Measurements from ENCODE around the gene USF3. TPM values are rescaled to one million over a fixed set of nuclear protein-coding genes. Genes with fewer than 3 reads are reported as not detected.
"Not testable (repeated sequence)": the region's sequence is repeated elsewhere in the genome, so short reads cannot be mapped to it uniquely, and the experiment has no call there.

The USF3 gene
- total and polyA plus RNA-seq, 4 donors: 5.2 to 21.3 (median 9.8) TPM

GRCh38 chr3:113637756-113638155 lies 58.7 kb downstream of the USF3 start:
- no peak overlapping the region for H3K4me3 ChIP-seq
- H3K27ac ChIP-seq (ENCODE audit: low read depth in 1 of 2, low read length in 1 of 2): no peak overlapping the region
- no peaks in the 10 kb centered on the region for H3K27me3 ChIP-seq (ENCODE audit: control insufficient read depth in 3 of 3, insufficient read depth in 3 of 3, low read length in 2 of 3)
- WGBS, 2 donors: 90 to 92% methylated on average over 14 of the region's 14 CpGs
- H3K9ac ChIP-seq (ENCODE audit: insufficient read depth in 1 of 2, low read length in 2 of 2): no peak overlapping the region
- no peaks in the 10 kb centered on the region for H3K4me1 ChIP-seq (ENCODE audit: control insufficient read depth in 5 of 5, insufficient read depth in 5 of 5, low read length in 5 of 5)
- DNase-seq (no peak), ATAC-seq (ENCODE audit: insufficient read depth, low FRiP score) (no peak)
- no peaks in the 10 kb centered on the region for H3K9me3 ChIP-seq (ENCODE audit: control insufficient read depth in 4 of 4, insufficient read depth in 3 of 4, low read length in 3 of 4)
- TF ChIP-seq CTCF (IDR thresholded peaks at IDR 0.05; ENCODE audit: control extremely low read depth, extremely low read depth): no peak
- H3K36me3 ChIP-seq (ENCODE audit: control insufficient read depth in 4 of 4, insufficient read depth in 4 of 4, low read length in 4 of 4): no peaks in the 10 kb centered on the region

DNA sequence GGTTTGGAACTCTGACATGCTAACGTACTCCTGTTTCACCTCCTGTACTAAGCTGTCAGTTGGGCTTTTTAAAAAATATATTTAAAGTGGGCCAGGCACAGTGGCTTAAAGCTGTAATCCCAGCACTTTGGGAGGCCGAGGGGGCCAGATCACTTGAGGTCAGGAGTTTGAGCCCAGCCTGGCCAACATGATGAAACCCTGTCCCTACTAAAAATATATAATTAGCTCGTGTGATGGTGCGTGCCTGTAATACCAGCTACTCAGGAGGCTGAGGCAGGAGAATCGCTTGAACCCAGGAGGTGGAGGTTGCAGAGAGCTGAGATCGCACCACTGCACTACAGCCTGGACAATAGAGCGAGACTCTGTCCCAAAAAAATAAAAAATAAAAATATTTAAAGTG lies 60.4 kb downstream of the USF3 start:
- H3K4me1 ChIP-seq (ENCODE audit: control insufficient read depth in 5 of 5, insufficient read depth in 5 of 5, low read length in 5 of 5); ATAC-seq (ENCODE audit: insufficient read depth, low FRiP score); H3K4me3 ChIP-seq; H3K9me3 ChIP-seq (ENCODE audit: control insufficient read depth in 4 of 4, insufficient read depth in 3 of 4, low read length in 3 of 4); H3K36me3 ChIP-seq (ENCODE audit: control insufficient read depth in 4 of 4, insufficient read depth in 4 of 4, low read length in 4 of 4); H3K27ac ChIP-seq (ENCODE audit: low read depth in 1 of 2, low read length in 1 of 2); H3K27me3 ChIP-seq (ENCODE audit: control insufficient read depth in 3 of 3, insufficient read depth in 3 of 3, low read length in 2 of 3); H3K9ac ChIP-seq (ENCODE audit: insufficient read depth in 1 of 2, low read length in 2 of 2); DNase-seq: not testable (repeated sequence)
- 95% methylated on average over 7 of the region's 7 CpGs for WGBS, 2 donors

DNA sequence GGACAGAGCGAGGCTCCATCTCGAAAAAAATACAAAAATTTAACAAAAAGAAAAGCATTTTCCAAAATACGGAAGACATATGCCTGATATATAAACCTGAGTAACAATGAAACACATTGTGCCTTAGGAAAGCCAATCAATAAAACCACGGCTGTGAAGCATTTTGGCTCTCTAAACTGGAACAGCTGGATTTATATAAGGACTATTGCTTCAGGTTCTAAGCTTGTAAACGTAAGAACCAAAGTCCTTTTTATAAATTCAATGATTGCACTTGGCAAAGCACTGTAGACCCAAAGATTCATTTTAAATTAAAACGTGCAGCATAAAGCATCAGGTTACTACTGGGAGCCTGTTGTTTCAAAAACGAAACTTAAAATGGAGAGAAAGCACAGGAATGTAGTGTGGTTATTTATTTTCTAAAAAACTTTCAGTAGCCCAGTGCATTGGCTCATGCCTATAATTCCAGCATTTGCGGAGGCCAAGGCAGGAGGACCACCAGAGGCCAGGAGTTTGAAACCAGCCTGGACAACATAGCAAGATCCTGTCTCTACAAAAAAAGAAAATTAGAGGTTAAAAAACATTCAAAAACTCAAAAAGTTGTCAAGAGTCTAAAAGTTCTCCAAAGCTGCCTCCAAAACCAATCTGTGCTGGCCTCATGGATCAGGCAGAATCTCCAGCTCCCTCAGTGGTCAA lies 61.5 kb downstream of the USF3 start:
- Histone ChIP-seq H3K9ac (ENCODE audit: insufficient read depth in 1 of 2, low read length in 2 of 2) (no peak overlapping the region), H3K9me3 (ENCODE audit: control insufficient read depth in 4 of 4, insufficient read depth in 3 of 4, low read length in 3 of 4) (no peaks in the 10 kb centered on the region), H3K36me3 (ENCODE audit: control insufficient read depth in 4 of 4, insufficient read depth in 4 of 4, low read length in 4 of 4) (no peaks in the 10 kb centered on the region), H3K4me3 (no peak overlapping the region), H3K4me1 (ENCODE audit: control insufficient read depth in 5 of 5, insufficient read depth in 5 of 5, low read length in 5 of 5) (peaks cover 0 to 16% (median 4%) of the 10 kb centered on the region in 5 donors), H3K27ac (ENCODE audit: low read depth in 1 of 2, low read length in 1 of 2) (no peak overlapping the region), H3K27me3 (ENCODE audit: control insufficient read depth in 3 of 3, insufficient read depth in 3 of 3, low read length in 2 of 3) (no peaks in the 10 kb centered on the region)
- no peak for DNase-seq
- ATAC-seq (ENCODE audit: insufficient read depth, low FRiP score): no peak
- 92 to 93% methylated on average over 8 of the region's 8 CpGs for WGBS, 2 donors
- no peak for TF ChIP-seq CTCF (IDR thresholded peaks at IDR 0.05; ENCODE audit: control extremely low read depth, extremely low read depth)

DNA sequence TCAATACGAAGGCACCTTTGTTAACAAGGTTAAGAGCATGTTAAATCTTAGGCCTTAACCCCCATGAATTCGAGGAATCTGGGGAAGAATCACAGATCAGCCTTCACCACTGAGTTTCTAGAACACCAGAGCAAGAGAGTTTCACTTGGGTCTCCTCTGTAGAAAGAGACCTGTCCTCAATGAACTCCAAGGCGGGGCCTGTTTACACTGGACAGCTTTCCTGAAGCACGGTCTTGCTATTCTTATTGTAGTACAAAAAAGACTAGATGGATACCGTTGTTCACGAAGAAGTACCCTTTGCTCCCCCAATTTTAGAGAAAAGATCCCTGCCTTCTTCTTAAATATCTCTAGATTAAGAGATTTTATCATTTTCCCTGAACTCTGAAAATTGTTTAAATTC lies 64.9 kb downstream of the USF3 start:
- Histone ChIP-seq H3K9ac (ENCODE audit: insufficient read depth in 1 of 2, low read length in 2 of 2) (no peak overlapping the region), H3K4me1 (ENCODE audit: control insufficient read depth in 5 of 5, insufficient read depth in 5 of 5, low read length in 5 of 5) (peaks cover 0 to 16% (median 5%) of the 10 kb centered on the region in 5 donors), H3K4me3 (no peak overlapping the region), H3K36me3 (ENCODE audit: control insufficient read depth in 4 of 4, insufficient read depth in 4 of 4, low read length in 4 of 4) (no peaks in the 10 kb centered on the region), H3K27ac (ENCODE audit: low read depth in 1 of 2, low read length in 1 of 2) (no peak overlapping the region), H3K9me3 (ENCODE audit: control insufficient read depth in 4 of 4, insufficient read depth in 3 of 4, low read length in 3 of 4) (peaks cover 0 to 1% (median 0%) of the 10 kb centered on the region in 4 donors), H3K27me3 (ENCODE audit: control insufficient read depth in 3 of 3, insufficient read depth in 3 of 3, low read length in 2 of 3) (no peaks in the 10 kb centered on the region)
- ATAC-seq (ENCODE audit: insufficient read depth, low FRiP score) (no peak), DNase-seq (no peak)
- WGBS, 2 donors: 79 to 88% methylated on average over 6 of the region's 6 CpGs
- TF ChIP-seq CTCF (IDR thresholded peaks at IDR 0.05; ENCODE audit: control extremely low read depth, extremely low read depth): no peak
